ENCODE results near the gene FDPS.

Gene FDPS

DNA sequence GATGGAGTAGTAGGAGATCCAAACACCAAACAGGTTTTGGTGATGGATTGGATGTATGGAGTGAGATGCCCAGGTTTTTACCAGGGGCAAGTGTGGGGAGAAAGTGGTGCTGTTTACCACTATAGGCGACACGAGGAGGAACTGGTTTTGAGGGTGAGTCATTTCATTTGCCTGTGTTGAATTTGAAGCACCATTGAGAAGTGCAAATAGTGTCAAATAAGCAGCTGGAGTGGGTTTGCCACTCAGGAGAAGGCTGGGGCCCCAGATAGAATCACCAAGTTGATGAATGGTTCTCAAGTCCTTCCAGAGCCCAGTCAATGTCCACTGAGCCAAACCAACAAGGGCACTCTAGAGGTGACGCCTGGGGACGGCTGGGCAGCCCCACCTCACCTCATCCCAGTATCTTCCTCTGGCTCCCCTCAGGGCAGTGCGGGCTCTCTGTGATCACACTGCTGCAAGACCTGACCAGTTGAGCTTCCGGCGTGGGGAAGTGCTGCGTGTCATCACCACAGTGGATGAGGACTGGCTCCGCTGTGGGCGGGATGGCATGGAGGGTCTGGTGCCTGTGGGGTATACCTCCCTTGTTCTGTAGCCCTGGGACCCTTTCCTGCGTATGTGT is 21.4 kb downstream of the FDPS start:
- H3K4me3 ChIP-seq (ENCODE audit: low read length) = no peak overlapping the region
- TF ChIP-seq, protein P1, sequence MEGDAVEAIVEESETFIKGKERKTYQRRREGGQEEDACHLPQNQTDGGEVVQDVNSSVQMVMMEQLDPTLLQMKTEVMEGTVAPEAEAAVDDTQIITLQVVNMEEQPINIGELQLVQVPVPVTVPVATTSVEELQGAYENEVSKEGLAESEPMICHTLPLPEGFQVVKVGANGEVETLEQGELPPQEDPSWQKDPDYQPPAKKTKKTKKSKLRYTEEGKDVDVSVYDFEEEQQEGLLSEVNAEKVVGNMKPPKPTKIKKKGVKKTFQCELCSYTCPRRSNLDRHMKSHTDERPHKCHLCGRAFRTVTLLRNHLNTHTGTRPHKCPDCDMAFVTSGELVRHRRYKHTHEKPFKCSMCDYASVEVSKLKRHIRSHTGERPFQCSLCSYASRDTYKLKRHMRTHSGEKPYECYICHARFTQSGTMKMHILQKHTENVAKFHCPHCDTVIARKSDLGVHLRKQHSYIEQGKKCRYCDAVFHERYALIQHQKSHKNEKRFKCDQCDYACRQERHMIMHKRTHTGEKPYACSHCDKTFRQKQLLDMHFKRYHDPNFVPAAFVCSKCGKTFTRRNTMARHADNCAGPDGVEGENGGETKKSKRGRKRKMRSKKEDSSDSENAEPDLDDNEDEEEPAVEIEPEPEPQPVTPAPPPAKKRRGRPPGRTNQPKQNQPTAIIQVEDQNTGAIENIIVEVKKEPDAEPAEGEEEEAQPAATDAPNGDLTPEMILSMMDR (conservative IDR thresholded peaks at IDR 0.05; ENCODE audit: low read length) = no peak
- no peak for DNase-seq (ENCODE audit: low read depth)

DNA sequence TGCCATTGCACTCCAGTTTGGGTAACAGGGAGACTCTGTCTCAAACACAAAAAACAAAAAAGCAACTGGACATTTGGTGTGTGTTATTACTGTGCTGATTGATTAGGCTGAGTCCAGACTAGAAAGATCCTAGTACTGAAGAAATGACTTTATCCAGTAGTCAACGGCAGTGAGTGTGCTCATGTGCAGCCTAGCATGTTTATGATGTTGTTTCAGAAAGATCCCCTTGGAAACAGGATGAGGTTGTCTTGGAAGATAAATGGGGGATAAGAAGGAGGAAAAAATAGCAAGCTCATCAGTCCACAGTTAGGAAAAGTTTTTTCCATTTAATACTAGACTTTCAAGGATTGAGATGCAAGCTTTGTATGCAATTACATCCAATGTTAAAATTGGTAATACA is 26.3 kb downstream of the FDPS start:
- DNase-seq (ENCODE audit: low read depth) = no peak
- no peak overlapping the region for H3K4me3 ChIP-seq (ENCODE audit: low read length)
- TF ChIP-seq, protein P1 (conservative IDR thresholded peaks at IDR 0.05; ENCODE audit: low read length) = no peak

DNA sequence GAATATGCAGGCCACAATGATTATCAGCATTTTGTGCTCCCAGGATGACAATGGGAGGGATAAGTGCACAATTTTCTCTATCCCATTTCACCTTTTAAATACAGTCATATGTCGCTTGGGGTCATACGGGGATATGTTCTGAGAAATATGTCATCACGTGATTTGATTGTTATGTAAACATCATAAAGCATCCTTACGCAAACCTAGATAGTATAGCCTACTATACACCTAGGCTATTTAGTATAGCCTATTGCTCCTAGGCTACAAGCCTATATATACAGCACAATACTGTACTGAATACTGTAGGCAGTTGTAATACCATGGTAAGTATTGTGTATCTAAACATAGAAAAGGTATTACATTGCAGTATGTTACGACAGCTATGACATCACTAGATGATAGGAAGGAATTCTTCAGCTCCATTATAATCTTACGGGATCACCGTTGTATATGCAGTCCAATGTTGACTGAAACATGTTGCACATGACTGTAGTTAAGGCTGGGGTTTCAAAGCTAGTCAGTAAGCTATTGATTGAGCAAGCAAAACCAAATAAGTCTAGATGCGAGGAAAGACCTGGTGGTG is 30.9 kb downstream of the FDPS start:
- no peak for DNase-seq (ENCODE audit: low read depth)
- TF ChIP-seq, protein P1 (conservative IDR thresholded peaks at IDR 0.05; ENCODE audit: low read length) = no peak
- H3K4me3 ChIP-seq (ENCODE audit: low read length) = no peak overlapping the region

DNA sequence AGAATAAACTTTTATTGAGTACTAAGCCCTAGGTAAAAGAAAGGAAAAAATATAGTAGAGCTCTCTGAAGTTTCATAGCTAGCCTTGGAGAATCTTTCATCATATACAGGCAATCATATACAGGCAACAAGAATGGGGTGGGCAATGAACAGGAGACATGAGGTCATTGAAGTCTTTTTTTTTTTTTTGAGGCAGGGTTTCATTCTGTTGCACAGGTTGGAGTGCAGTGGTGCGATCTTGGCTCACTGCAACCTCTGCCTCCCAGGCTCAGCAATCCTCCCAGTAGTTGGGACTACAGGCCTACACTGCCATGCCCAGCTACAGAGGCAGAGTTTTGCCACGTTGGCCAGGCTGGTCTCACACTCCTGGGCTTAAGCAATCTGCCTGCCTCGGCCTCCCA is 34.2 kb downstream of the FDPS start:
- no peak overlapping the region for H3K4me3 ChIP-seq (ENCODE audit: low read length)
- TF ChIP-seq, protein P1 (conservative IDR thresholded peaks at IDR 0.05; ENCODE audit: low read length) = no peak
- no peak for DNase-seq (ENCODE audit: low read depth)

DNA sequence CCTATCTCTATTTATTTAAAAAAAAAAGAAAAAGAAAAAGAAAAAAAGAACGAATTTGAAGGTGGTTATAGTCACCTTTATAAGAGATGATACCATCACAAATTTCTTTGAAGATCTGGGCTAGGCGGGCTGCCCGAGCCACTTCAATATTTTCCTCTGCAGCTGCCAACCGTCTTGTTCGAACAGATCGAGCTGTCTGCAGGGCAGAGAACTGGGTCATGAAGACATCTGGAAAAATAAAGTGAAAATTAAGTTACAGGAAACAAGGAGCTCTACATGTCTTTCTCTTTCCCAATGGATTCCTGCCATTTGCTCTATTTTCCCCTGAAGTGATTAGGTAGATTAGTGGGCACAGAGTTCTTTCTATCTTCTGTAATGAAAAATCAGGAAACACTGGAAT is 44.0 kb downstream of the FDPS start:
- H3K4me3 ChIP-seq (ENCODE audit: low read length) = no peak overlapping the region
- no peak for DNase-seq (ENCODE audit: low read depth)
- TF ChIP-seq, protein P1 (conservative IDR thresholded peaks at IDR 0.05; ENCODE audit: low read length) = no peak

DNA sequence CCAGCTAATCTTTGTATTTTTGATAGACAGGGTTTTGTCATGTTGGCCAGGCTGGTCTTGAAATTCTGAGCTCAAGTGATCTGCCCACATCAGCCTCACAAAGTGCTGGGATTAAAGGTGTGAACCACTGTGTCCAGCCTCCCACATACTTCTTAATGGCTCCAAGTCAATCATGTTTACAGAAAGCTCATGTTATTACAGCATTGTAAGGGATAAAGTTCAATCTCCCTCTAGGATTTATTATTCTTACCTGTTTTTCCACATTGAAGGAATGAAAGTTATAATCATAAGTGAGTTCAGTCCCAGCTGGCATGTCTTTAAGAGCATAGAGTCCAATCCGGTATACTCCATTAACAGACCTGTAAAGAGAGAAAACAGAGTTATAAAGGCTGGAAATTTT is 51.4 kb downstream of the FDPS start:
- TF ChIP-seq, protein P1 (conservative IDR thresholded peaks at IDR 0.05; ENCODE audit: low read length) = no peak
- no peak overlapping the region for H3K4me3 ChIP-seq (ENCODE audit: low read length)
- DNase-seq (ENCODE audit: low read depth) = no peak

Data from AG10803 (cell line).